Right atrium auricular region (tissue), 2 donors: ENCODE results near the gene SLC35F4. TPM values are rescaled to one million over a fixed set of nuclear protein-coding genes. Genes with fewer than 3 reads are reported as not detected.
"Not testable (repeated sequence)": the region's sequence is repeated elsewhere in the genome, so short reads cannot be mapped to it uniquely, and the experiment has no call there.

ENCODE experiments used
- DNase-seq: peaks from one replicate; pipeline ENCODE4 v3.0.0-alpha.2; 2019; ENCODE audit warnings: low spot score
- H3K27ac ChIP-seq, 2 donors: fragments of 200-600 bp; sonication (generic); 1 replicate in 1 of 2; 2 replicates in 1 of 2; pipeline ENCODE4 v1.5.1; 2016 to 2019
- H3K27me3 ChIP-seq, 2 donors: fragments of 200-600 bp; sonication (generic); one replicate each; pipeline versions ENCODE4 v1.5.1 to v1.6.0; 2017 to 2019
- H3K36me3 ChIP-seq: fragments of 200-600 bp; sonication (generic); one replicate; pipeline ENCODE4 v1.5.1; 2016
- H3K4me1 ChIP-seq, 2 donors: fragments of 200-600 bp; sonication (generic); one replicate each; pipeline versions ENCODE4 v1.5.1 to v1.6.0; 2017 to 2019
- H3K4me3 ChIP-seq, 2 donors: fragments of 200-600 bp; sonication (generic); 1 replicate in 1 of 2; 2 replicates in 1 of 2; pipeline ENCODE4 v1.5.1; 2017 to 2019; ENCODE audit warnings: mild to moderate bottlenecking in 1 of 2, moderate library complexity in 1 of 2
- H3K9me3 ChIP-seq, 2 donors: fragments of 200-600 bp; sonication (generic); one replicate each; pipeline ENCODE4 v1.5.1; 2019
- total RNA-seq, 2 donors: library from RNA; depleted of rRNA; stranded (reverse); fragments of >200 nt; gene quantifications; one replicate each; pipeline ENCODE4 v1.1.0, GENCODE V29; 2016
- TF ChIP-seq, protein P1 (sequence below), 2 donors: fragments of 200-600 bp; sonication (generic); IDR thresholded peaks; one replicate each; pipeline ENCODE4 v1.5.1; 2019; ENCODE audit warnings: antibody characterized with exemption in 2 of 2

Gene SLC35F4
- total RNA-seq, 2 donors from 2014 or later, result not detected

DNA sequence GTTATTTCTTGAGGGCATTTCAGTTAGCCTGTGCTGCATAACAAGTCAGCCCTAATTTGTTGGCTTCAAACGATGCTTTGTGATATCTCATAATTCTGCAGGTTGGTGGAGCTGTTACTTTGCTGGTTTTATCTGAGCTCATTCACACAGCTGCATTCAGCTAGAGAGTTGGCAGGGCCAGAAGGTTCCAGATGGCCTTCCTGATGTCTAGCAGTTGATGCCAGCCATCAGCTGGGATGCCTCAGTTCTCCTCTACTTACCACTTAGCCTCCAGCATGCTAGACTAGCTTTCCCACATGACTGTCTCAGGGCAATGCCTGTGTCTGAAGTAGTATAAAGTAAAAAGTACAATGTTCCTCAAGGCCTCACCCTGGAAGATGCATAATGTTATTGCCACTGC, 130.6 kb downstream of the SLC35F4 start:
- TF ChIP-seq, protein P1, sequence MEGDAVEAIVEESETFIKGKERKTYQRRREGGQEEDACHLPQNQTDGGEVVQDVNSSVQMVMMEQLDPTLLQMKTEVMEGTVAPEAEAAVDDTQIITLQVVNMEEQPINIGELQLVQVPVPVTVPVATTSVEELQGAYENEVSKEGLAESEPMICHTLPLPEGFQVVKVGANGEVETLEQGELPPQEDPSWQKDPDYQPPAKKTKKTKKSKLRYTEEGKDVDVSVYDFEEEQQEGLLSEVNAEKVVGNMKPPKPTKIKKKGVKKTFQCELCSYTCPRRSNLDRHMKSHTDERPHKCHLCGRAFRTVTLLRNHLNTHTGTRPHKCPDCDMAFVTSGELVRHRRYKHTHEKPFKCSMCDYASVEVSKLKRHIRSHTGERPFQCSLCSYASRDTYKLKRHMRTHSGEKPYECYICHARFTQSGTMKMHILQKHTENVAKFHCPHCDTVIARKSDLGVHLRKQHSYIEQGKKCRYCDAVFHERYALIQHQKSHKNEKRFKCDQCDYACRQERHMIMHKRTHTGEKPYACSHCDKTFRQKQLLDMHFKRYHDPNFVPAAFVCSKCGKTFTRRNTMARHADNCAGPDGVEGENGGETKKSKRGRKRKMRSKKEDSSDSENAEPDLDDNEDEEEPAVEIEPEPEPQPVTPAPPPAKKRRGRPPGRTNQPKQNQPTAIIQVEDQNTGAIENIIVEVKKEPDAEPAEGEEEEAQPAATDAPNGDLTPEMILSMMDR (IDR thresholded peaks at IDR 0.05), result no peak
- Histone ChIP-seq H3K36me3 (no peaks in the 10 kb centered on the region), H3K9me3 (no peaks in the 10 kb centered on the region), H3K4me1 (peaks cover 0 to 5% of the 10 kb centered on the region in 2 donors), H3K4me3 (no peak overlapping the region), H3K27ac (no peak overlapping the region), H3K27me3 (no peaks in the 10 kb centered on the region)
- DNase-seq, result no peak

DNA sequence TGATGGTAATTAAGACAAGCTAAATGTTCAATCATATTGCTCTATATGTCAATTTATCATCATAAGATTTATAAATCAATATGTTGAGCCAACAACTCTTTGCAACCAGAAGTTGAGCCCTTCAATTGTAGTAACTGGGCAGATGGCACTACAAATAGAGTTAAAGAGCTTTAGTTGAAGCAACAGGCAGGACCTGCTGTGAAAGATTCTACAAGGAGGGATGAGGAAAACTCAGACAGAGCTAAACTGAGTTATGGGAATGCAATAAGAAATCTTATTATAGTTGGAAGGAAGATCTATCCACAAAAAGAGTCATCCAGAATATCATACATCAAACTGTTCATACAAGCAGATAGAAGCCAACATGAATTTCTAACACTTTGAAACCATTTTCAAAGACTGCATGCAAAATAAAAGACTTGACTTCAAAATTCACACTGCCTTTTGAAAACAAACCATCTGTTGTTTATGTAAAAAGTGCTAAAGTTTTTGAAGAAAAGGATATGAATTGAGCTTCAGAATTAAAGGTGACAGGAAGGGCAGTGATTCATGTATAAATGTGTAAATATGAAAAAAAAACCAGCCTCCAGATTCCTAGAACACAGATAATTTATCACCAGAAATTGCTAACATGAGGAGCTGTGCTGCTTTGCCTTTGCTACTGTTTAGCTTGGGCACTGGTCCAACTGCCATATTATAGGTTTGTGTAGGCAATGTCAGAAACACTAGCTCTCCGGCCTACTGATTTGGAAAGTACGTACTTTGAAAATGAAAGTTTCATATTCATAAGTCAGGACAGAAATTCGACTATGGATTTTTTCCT, 133.2 kb downstream of the SLC35F4 start:
- Histone ChIP-seq H3K4me1 (peaks cover 0 to 5% of the 10 kb centered on the region in 2 donors), H3K36me3 (no peaks in the 10 kb centered on the region), H3K4me3 (no peak overlapping the region), H3K9me3 (no peaks in the 10 kb centered on the region), H3K27ac (no peak overlapping the region), H3K27me3 (no peaks in the 10 kb centered on the region)
- DNase-seq, result no peak
- TF ChIP-seq, protein P1 (IDR thresholded peaks at IDR 0.05), result no peak

DNA sequence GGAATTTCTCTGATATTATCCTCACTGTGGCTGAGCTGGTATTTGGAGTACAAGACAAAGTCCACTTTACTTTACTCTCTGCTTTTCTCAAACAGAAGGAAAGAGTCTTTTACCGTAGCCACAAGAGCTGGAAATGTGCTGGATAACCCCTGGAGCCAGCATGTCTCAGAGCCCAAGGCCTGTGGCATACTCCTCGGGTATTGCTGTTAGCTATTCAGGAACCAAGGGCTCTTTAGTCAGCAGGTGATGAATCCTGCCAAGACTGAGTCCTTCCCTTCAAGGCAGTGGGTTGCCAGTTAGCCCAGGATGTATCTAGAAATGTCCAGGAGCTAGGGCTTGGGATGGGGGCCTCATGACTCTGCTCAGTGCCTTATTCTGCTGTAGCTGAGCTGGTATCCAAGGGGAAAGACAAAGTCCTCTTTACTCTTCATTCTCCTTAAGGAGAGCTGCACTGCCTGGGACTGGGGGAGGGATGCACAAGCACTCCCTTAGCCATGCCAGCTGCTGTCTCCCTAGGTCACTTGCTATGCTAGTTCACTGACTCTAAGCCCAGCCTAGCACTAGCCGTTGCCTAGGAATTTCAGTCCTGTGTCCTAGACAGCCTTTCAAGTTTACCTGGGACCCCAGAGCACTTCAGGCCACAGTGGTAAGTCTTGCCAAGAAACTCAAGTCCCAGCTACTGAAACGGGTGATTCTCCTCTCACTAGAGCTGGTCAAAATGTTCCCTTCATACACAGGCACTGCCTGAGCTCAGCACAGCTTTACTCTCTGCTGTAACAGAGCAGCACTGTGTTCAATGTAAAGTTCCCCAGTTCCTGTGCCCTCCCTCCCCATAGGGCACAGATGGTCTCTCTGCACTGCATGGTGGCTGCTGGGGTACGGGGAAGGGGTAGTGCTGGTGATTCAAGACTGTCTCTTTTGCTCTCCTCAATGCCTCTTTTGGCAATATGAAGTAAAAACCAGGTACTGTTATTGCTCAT, 136.4 kb downstream of the SLC35F4 start:
- Histone ChIP-seq H3K4me1 (peaks cover 0 to 5% of the 10 kb centered on the region in 2 donors), H3K36me3 (no peaks in the 10 kb centered on the region), H3K4me3 (no peak overlapping the region), H3K27ac (no peak overlapping the region), H3K9me3 (no peaks in the 10 kb centered on the region), H3K27me3 (no peaks in the 10 kb centered on the region)
- DNase-seq, result no peak
- TF ChIP-seq, protein P1 (IDR thresholded peaks at IDR 0.05), result no peak

DNA sequence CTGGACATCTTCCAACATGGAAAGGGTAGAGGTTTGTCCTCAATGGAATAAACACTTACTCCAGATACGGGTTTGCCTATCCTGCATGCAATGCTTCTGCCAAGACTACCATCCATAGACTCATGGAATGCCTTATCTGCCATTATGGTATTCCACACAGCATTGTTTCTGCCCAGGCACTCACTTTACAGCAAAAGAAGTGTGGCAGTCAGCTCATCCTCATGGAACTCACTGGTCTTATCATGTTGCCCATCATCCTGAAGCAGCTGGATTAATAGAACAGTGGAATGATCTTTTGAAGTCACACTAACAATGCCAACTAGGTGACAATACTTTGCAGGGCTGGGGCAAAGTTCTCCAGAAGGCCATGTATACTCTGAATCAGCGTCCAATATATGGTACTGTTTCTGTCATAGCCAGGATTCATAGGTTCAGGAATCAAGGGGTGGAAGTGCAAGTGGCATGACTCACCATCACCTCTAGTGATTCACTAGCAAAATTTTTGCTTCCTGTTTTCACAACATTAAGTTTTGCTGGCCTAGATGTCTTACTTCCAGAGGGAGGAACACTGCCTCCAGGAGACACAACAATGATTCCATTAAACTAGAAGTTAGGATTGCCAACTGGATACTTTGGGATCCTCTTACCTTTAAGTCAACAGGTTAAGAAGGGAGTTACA, 140.4 kb downstream of the SLC35F4 start:
- Histone ChIP-seq H3K4me3 (no peak overlapping the region), H3K4me1 (no peaks in the 10 kb centered on the region), H3K27me3 (no peaks in the 10 kb centered on the region), H3K36me3 (no peaks in the 10 kb centered on the region), H3K9me3 (no peaks in the 10 kb centered on the region), H3K27ac (no peak overlapping the region)
- DNase-seq, result no peak
- TF ChIP-seq, protein P1 (IDR thresholded peaks at IDR 0.05), result no peak

DNA sequence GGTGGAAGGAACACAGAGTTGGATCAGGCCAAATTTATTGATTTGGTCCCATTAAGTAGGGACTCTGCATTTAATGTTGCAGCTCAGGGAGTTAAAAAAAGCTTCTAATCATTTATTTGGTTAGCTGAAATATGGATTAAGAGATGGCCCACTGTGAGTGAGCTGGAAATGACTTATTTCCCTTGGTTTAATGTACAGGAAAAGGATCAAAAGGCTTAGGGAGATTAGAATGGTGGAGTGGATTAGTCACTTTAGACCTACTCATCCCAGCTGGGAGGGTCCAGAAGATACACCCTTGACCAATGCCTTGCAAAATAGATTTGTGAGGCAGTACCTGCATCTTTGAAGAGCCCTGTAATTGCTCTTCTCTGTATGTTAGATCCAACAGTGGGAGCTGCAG, 143.8 kb downstream of the SLC35F4 start:
- not testable (repeated sequence) for H3K4me3 ChIP-seq, DNase-seq, H3K27ac ChIP-seq, H3K4me1 ChIP-seq, H3K27me3 ChIP-seq, H3K9me3 ChIP-seq, H3K36me3 ChIP-seq
